Heart left ventricle (tissue), 16 donors: ENCODE results near the gene CFAP65. TPM values are rescaled to one million over a fixed set of nuclear protein-coding genes. Genes with fewer than 3 reads are reported as not detected.
A peak's percentile ranks its signal among the peaks of the same experiment; 100 is the strongest.

Source experiments
- ATAC-seq, 4 donors: fragments of 200-7000 bp; cut with Tn5 transposase; one replicate each; pipeline ENCODE4 v1.9.1; 2020 to 2022; ENCODE audit warnings: moderate library complexity in 4 of 4, mild to moderate bottlenecking in 3 of 4, moderate number of reproducible peaks in 1 of 4
- DNase-seq, 5 donors: peaks; one replicate each; pipeline ENCODE4 v3.0.0-alpha.2; 2020
- H3K27ac ChIP-seq, 12 donors: fragments of 200-600 bp; sonication (generic) in 4 of 12; one replicate each; pipeline versions ENCODE4 v1.5.0 to v1.8.0; 2016 to 2022; ENCODE audit warnings: mild to moderate bottlenecking in 2 of 12
- H3K27me3 ChIP-seq, 9 donors: fragments of 200-600 bp; sonication (generic) in 2 of 9; one replicate each; pipeline versions ENCODE4 v1.5.1 to v1.8.0; 2016 to 2022; ENCODE audit warnings: mild to moderate bottlenecking in 3 of 9
- H3K36me3 ChIP-seq, 9 donors: fragments of 200-600 bp; sonication (generic) in 2 of 9; one replicate each; pipeline versions ENCODE4 v1.5.0 to v1.8.0; 2018 to 2022; ENCODE audit warnings: mild to moderate bottlenecking in 2 of 9
- H3K4me1 ChIP-seq, 12 donors: fragments of 200-600 bp; sonication (generic) in 4 of 12; one replicate each; pipeline versions ENCODE4 v1.5.0 to v1.8.0; 2016 to 2022; ENCODE audit warnings: mild to moderate bottlenecking in 3 of 12
- H3K4me3 ChIP-seq, 12 donors: fragments of 200-600 bp; sonication (generic) in 4 of 12; one replicate each; pipeline versions ENCODE4 v1.5.0 to v1.8.0; 2017 to 2022; ENCODE audit warnings: mild to moderate bottlenecking in 9 of 12, moderate library complexity in 4 of 12
- H3K9me3 ChIP-seq, 12 donors: fragments of 200-600 bp; sonication (generic) in 4 of 12; one replicate each; pipeline versions ENCODE4 v1.5.0 to v1.8.0; 2016 to 2022; ENCODE audit warnings: mild to moderate bottlenecking in 1 of 12
- POLR2A ChIP-seq, 2 donors: fragments of 450-650 bp; IDR thresholded peaks; one replicate each; pipeline ENCODE4 v1.6.1; 2017; ENCODE audit warnings: antibody characterized with exemption in 2 of 2, mild to moderate bottlenecking in 2 of 2, moderate library complexity in 2 of 2
- WGBS, 4 donors: extraction: QIAGEN DNeasy Blood & Tissue Kit in 2 of 4; methylation state at CpG; one replicate each; pipeline versions ENCODE4 v1.1.5 to v1.1.7; 2013 to 2018; 5-methylcytosine and 5-hydroxymethylcytosine counted together
- intact Hi-C, 10 donors: fragments of 100-400 bp; cut with DNase I; formaldehyde crosslinking; loops; one replicate each; pipeline versions ENCODE4 v1.11.1 to v1.14.2; 2022
- polyA plus RNA-seq, 2 donors: library from polyadenylated mRNA; stranded (reverse); fragments of 200-250 nt; gene quantifications; one replicate each; pipeline ENCODE4 v1.2.3, GENCODE V29; 2013
- total RNA-seq, 9 donors: library from RNA; depleted of rRNA in 2 of 9; stranded (reverse); fragments of >200 nt in 2 of 9; fragmentation: NEBNext Ultra II Directional in 3 of 9; extraction: Animal tissue kit (Norgen Biotek cat#: 25700) in 3 of 9; gene quantifications; one replicate each; pipeline versions ENCODE4 v1.1.0 to v1.2.4, GENCODE V29; 2016 to 2023
- TF ChIP-seq, protein P1 (sequence below), 12 donors: fragments of 200-600 bp; sonication (generic) in 4 of 12; IDR thresholded peaks; one replicate each; pipeline versions ENCODE4 v1.5.0 to v1.8.0; 2018 to 2022; ENCODE audit warnings: antibody characterized with exemption in 12 of 12, mild to moderate bottlenecking in 5 of 12
- donor health status: ischemic (EF 13 %, LVEDD 7.1; RV severe dilation, severe dysfunction).
- donor health status: healthy with polysubstance abuse.
- donor health status: DM: no; HTN: yes; CAD: no.
- donor health status: DM: no; HTN: no; CAD: no.
- donor health status: ischemic (EF 25% LVEDD 6.9; RV normal size, moderate dysfunction).
- donor health status: ischemic (EF 25% LVEDD 5.7; RV mildly dilated, moderate dysfunction).
- donor health status: healthy.
- donor health status: DM: yes; HTN: yes; CAD: no.
- donor health status: ischemic (EF 35%, LVEDD 5.7; RV mildly dilated, moderate dysfunction).
- donor health status: nonischemic (EF 11% LVEDD 7.7; RV severe dilation, severe dysfunction).
- donor health status: DM: yes; HTN: yes; CAD: no.
- donor health status: PGD.
- donor health status: ischemic (EF 29% LVEDD 5.4; RV normal size, mild dysfunction).
- donor health status: nonischemic (EF 23%, LVEDD 6.1; RV moderate dilation, normal function).

CFAP65 gene
- total and polyA plus RNA-seq, 11 donors: 0.04 TPM; not detected in 10

DNA sequence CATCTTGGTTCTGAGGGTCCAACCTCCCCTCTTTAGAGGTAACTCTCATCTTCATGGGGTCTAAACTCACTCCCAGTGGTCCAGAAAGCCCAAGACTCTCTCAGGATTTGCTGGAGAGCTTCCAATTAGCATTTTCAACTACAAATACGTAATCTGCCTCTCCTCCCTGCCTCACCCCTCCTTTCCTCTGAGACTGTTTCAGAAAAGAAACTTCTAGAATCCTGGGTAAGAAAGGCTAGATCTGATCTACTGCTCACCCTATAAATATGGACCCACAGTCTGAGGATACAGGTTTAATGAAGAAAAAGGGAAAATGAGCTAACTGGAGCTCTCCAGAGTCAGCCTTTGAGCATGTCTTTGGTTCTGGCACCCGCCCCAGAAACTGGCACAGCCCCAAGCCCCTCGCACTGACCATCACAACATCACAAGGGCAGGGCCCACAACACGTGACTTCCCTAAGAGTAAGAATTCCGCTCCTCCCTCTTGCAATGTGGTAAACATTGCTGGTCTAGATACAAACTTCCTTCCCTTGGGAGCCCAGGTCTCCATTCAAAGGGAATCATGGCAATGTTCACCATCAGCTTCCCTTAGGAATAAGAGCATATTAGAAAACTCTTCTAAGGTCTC, 41.1 kb upstream of the CFAP65 start:
- Histone ChIP-seq H3K27me3 (no peaks in the 10 kb centered on the region), H3K4me3 (no peak overlapping the region), H3K27ac (peak overlapping the region in 4 of 12 donors; percentile 18 to 37 (median 30)), H3K9me3 (no peaks in the 10 kb centered on the region), H3K36me3 (peaks cover 0 to 9% (median 6%) of the 10 kb centered on the region in 9 donors), H3K4me1 (peaks cover 0 to 44% (median 11%) of the 10 kb centered on the region in 12 donors)
- ATAC-seq: peak in 2 of 4 donors; percentile 20 to 53
- TF ChIP-seq POLR2A (IDR thresholded peaks at IDR 0.05): no peak
- TF ChIP-seq, protein P1, sequence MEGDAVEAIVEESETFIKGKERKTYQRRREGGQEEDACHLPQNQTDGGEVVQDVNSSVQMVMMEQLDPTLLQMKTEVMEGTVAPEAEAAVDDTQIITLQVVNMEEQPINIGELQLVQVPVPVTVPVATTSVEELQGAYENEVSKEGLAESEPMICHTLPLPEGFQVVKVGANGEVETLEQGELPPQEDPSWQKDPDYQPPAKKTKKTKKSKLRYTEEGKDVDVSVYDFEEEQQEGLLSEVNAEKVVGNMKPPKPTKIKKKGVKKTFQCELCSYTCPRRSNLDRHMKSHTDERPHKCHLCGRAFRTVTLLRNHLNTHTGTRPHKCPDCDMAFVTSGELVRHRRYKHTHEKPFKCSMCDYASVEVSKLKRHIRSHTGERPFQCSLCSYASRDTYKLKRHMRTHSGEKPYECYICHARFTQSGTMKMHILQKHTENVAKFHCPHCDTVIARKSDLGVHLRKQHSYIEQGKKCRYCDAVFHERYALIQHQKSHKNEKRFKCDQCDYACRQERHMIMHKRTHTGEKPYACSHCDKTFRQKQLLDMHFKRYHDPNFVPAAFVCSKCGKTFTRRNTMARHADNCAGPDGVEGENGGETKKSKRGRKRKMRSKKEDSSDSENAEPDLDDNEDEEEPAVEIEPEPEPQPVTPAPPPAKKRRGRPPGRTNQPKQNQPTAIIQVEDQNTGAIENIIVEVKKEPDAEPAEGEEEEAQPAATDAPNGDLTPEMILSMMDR (IDR thresholded peaks at IDR 0.05): no peak
- DNase-seq: peak in 4 of 5 donors; percentile 26 to 40 (median 32)
- intact Hi-C loops: no loop called here
- 34 to 55% (median 46%) methylated on average over 5 of the region's 5 CpGs for WGBS, 4 donors

GRCh38 chr2:219081701-219082331, 40.5 kb upstream of the CFAP65 start:
- Histone ChIP-seq H3K9me3 (no peaks in the 10 kb centered on the region), H3K36me3 (peaks cover 0 to 16% (median 12%) of the 10 kb centered on the region in 9 donors), H3K27me3 (no peaks in the 10 kb centered on the region), H3K27ac (peak overlapping the region in 3 of 12 donors; percentile 18 to 37 (median 25)), H3K4me1 (peaks cover 0 to 41% (median 11%) of the 10 kb centered on the region in 12 donors), H3K4me3 (no peak overlapping the region)
- ATAC-seq: peak in 1 of 4 donors; percentile 31
- no peak for TF ChIP-seq POLR2A (IDR thresholded peaks at IDR 0.05)
- TF ChIP-seq, protein P1 (IDR thresholded peaks at IDR 0.05): no peak
- intact Hi-C loops: no loop called here
- DNase-seq: no peak

DNA sequence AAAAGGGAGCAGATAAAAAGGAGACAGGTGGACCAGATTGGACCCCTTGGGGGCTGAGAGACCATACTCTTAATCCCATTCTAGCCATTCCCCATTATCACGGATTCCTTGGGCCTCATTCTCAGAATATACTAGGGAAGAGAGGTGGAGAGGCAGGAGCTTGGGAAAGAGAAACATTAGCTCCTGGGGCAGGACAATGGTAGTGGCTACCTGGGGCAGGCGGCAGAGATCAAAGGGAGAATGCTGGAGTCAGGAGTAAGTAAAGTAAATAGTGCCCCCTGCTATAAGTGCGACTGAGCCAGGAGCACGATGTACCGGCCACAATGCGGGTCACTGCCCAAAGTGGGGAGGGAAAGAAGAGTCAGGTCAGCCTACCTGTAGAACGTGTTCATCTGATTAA, 39.8 kb upstream of the CFAP65 start:
- no peak overlapping the region for H3K27ac ChIP-seq
- TF ChIP-seq POLR2A (IDR thresholded peaks at IDR 0.05): no peak
- TF ChIP-seq, protein P1 (IDR thresholded peaks at IDR 0.05): no peak
- no peaks in the 10 kb centered on the region for H3K27me3 ChIP-seq
- intact Hi-C loops: no loop called here
- H3K9me3 ChIP-seq: no peaks in the 10 kb centered on the region
- no peak for ATAC-seq
- peaks cover 0 to 23% (median 17%) of the 10 kb centered on the region in 9 donors for H3K36me3 ChIP-seq
- no peak overlapping the region for H3K4me3 ChIP-seq
- DNase-seq: no peak
- H3K4me1 ChIP-seq: peaks cover 0 to 42% (median 11%) of the 10 kb centered on the region in 12 donors
- 83 to 95% (median 93%) methylated on average over 7 of the region's 7 CpGs for WGBS, 4 donors

- intact Hi-C loops: loop anchor here in 1 of 10 donors (5.0 kb wide), 1 partner anchor 38 kb away; no protein-coding TSS in a partner anchor
- H3K9me3 ChIP-seq: no peaks in the 10 kb centered on the region
- TF ChIP-seq, protein P1 (IDR thresholded peaks at IDR 0.05): no peak
- TF ChIP-seq POLR2A (IDR thresholded peaks at IDR 0.05): no peak
- no peak overlapping the region for H3K27ac ChIP-seq
- no peaks in the 10 kb centered on the region for H3K27me3 ChIP-seq
- H3K4me1 ChIP-seq: peaks cover 0 to 32% (median 11%) of the 10 kb centered on the region in 12 donors
- H3K4me3 ChIP-seq: no peak overlapping the region
- peaks cover 0 to 40% (median 34%) of the 10 kb centered on the region in 9 donors for H3K36me3 ChIP-seq
- ATAC-seq (no peak), DNase-seq (no peak)
- WGBS, 4 donors: 93 to 97% (median 97%) methylated on average over 2 of the region's 2 CpGs
Measured at GRCh38 chr2:219079417-219079816, 38.1 kb upstream of the CFAP65 start.
